ENCODE measurements around the gene ANXA4.

GRCh38 chr2:69693775-69694450, 48.0 kb upstream of the ANXA4 start:
- TF ChIP-seq POLR2A (IDR thresholded peaks at IDR 0.05; ENCODE audit: low read length) (no peak), HES2 (IDR thresholded peaks at IDR 0.05) (no peak), USF2 (IDR thresholded peaks at IDR 0.05) (no peak), RAD21 (conservative IDR thresholded peaks at IDR 0.05 in 1 of 2, IDR thresholded peaks at IDR 0.05 in 1 of 2) (no peak), CTCF (IDR thresholded peaks at IDR 0.05) (no peak), NR3C1 (IDR thresholded peaks at IDR 0.05) (no peak), ZFP36 (IDR thresholded peaks at IDR 0.05; ENCODE audit: borderline replicate concordance, partially characterized antibody) (no peak), BHLHE40 (IDR thresholded peaks at IDR 0.05; ENCODE audit: low read depth, low read length) (no peak), RCOR1 (IDR thresholded peaks at IDR 0.05; ENCODE audit: low read depth, low read length) (no peak)

All from A549 (cell line).